Stimulated activated CD4-positive, alpha-beta T cell treated with anti-CD3 and anti-CD28 coated beads, Interleukin-4, amount 100 ng/mL, for 4 hours (primary cell): ENCODE data around the gene YLPM1.
"Not testable (repeated sequence)": the region's sequence is repeated elsewhere in the genome, so short reads cannot be mapped to it uniquely, and the experiment has no call there.

ENCODE experiments used
- DNase-seq, 2 experiments: peaks; one replicate each; pipeline ENCODE4 v3.0.0-alpha.2; 2020

YLPM1 gene, protein sequence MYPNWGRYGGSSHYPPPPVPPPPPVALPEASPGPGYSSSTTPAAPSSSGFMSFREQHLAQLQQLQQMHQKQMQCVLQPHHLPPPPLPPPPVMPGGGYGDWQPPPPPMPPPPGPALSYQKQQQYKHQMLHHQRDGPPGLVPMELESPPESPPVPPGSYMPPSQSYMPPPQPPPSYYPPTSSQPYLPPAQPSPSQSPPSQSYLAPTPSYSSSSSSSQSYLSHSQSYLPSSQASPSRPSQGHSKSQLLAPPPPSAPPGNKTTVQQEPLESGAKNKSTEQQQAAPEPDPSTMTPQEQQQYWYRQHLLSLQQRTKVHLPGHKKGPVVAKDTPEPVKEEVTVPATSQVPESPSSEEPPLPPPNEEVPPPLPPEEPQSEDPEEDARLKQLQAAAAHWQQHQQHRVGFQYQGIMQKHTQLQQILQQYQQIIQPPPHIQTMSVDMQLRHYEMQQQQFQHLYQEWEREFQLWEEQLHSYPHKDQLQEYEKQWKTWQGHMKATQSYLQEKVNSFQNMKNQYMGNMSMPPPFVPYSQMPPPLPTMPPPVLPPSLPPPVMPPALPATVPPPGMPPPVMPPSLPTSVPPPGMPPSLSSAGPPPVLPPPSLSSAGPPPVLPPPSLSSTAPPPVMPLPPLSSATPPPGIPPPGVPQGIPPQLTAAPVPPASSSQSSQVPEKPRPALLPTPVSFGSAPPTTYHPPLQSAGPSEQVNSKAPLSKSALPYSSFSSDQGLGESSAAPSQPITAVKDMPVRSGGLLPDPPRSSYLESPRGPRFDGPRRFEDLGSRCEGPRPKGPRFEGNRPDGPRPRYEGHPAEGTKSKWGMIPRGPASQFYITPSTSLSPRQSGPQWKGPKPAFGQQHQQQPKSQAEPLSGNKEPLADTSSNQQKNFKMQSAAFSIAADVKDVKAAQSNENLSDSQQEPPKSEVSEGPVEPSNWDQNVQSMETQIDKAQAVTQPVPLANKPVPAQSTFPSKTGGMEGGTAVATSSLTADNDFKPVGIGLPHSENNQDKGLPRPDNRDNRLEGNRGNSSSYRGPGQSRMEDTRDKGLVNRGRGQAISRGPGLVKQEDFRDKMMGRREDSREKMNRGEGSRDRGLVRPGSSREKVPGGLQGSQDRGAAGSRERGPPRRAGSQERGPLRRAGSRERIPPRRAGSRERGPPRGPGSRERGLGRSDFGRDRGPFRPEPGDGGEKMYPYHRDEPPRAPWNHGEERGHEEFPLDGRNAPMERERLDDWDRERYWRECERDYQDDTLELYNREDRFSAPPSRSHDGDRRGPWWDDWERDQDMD (N-terminal part only)

GRCh38 chr14:74762917-74763802, at the start of gene YLPM1:
TSS of gene YLPM1 (plus strand) at chr14:74763316. CDS start at chr14:74763490, 174 bp downstream.
- peak; percentile 84 to 92 for DNase-seq

DNA sequence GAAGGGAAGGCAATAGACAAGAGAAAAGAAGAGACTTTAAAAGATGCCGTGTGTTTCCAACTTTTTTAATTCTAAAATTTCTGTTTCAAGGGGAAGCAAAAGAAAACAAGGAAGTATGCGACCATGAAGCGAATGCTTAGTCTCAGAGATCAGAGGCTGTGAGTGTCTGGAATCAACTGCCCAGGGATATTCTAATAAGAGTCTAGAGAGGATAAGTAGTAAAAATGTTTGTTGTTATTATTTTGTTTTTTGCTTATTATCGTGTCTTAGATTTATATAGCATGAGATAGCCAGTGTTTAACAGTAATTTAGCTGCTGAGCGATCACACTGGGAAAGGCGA, 49.8 kb upstream of the YLPM1 start:
- no peak for DNase-seq

GRCh38 chr14:74720526-74720925, 42.6 kb upstream of the YLPM1 start:
- DNase-seq, result no peak

DNA sequence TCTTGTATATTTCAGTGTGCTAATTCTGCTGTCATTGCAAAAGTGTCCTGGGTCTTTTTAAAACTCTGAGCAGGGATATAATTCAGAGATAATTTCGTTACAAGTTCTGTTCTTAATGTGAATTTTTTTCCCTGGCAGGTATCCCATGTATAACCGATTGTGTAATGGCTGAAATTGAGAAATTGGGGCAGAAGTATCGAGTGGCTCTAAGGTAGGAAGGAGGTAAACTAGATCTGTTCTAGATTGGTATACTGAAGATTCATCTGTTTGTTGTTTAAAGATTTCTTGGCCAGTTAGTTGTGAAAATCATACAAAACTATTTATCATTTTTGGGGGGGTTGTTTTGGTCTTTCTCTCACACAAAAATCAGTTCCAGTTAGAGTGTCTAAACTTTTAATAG, 40.0 kb upstream of the YLPM1 start:
- DNase-seq, result no peak

DNA sequence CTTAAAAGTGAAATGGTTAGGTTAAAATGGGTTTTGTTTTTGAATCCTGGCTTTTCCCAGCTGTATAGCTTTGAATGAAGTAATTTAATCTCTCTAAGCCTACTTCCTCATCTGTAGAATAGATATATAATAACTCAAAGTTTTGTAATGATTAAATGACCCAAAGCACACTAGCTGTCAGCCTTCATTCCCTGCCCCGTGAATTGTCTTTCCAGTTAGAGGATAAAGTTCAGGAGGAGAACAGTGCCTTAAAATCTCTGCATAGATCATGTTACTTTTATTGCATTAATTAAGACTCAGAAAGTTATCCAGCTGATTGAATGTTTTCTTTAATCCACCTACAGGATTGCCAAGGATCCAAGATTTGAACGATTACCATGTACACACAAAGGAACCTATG, 30.7 kb upstream of the YLPM1 start:
- no peak for DNase-seq

- DNase-seq, result no peak
These were observed 29.9 kb upstream of the YLPM1 start for GRCh38 chr14:74733221-74733620.

DNA sequence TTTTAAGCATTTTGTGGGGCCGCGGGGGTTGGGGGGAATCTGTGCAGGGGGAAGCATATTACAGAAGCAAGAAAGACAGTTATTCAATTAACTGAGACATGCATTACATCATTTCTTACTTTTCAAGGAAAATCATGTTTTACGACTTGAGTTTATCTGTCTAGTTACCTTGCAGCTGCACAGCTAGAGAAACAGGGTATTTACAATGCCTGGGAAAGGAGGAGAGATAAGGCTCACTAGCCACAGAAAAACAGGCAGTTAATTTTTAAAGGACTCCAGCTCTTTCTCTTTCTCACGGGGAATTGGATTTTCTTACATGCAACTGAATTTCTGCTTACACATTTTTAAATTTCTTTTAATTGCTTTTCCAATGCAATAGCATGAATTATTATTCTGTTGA, 28.0 kb upstream of the YLPM1 start:
- no peak for DNase-seq

- no peak for DNase-seq
These were observed 25.3 kb upstream of the YLPM1 start for GRCh38 chr14:74737753-74738325.

DNA sequence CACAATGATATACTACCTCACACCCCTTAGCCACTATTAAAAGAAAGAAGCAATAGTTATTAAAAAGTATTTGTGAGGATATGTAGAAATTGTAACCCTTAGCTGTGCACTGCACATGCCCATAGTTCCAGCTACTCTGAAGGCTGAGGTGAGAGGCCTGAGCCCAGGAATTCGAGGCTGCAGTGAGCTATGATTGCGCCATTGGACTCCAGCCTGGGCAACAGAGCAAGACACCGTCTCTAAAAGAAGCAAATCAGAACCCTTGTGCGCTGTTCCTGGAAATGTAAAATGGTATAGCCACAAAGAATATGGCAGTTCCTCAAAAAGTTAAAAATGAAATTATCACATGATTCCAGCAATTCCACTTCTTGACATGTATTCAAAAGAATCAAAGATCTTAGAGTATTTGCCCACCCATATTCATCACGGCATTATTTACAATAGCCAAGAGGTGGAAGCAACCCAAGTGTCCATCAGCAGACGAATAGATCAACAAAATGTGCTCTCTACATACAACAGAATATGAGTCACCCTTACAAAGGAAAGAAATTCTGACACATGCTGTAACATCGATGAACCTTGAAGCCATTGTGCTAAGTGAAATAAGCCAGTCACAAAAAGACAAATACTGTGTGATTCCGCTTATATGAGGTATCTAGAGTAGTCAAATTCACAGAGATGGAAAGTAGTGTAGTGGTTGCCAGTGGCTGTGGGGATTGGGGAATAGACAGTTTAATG, 23.7 kb upstream of the YLPM1 start:
- no peak for DNase-seq

GRCh38 chr14:74747237-74747636, 15.9 kb upstream of the YLPM1 start:
- no peak for DNase-seq

GRCh38 chr14:74754157-74754556, 9.0 kb upstream of the YLPM1 start:
- DNase-seq, result no peak

DNA sequence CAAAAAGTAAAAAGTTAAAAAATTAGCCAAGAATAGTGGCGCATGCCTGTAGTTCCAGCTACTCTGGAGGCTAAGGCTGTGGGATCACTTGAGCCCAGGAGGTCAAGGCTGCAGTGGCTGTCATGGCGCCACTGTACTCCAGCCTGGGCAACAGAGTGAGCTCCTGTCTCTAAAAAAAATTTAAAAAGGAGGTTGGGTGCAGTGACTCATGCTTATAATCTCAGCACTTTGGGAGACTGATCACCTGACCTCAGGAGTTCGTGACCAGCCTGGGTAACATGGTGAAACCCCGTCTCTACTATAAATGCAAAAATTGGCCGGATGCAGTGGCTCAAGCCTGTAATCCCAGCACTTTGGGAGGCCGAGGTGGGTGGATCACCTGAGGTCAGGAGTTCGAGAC, 8.2 kb upstream of the YLPM1 start:
- DNase-seq, result no peak

- no peak for DNase-seq
These were observed 6.8 kb upstream of the YLPM1 start for GRCh38 chr14:74756326-74756725.

DNA sequence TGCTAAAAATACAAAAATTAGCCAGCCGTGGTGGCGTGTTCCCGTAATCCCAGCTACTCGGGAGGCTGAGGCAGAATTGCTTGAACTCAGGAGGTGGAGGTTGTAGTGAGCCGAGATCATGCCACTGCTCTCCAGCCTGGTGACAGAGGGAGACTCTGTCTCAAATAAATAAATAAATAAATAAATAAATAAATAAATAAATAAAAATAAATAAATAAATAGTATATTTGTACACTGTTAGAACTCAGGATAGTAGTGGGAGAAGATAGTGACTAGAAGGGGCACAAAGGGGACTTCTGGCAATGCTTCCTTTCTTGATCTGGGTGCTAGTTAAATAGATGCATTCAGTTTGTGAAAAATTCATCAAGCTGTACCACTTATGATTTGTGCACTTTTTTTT, 4.6 kb upstream of the YLPM1 start:
- not testable (repeated sequence) for DNase-seq

DNA sequence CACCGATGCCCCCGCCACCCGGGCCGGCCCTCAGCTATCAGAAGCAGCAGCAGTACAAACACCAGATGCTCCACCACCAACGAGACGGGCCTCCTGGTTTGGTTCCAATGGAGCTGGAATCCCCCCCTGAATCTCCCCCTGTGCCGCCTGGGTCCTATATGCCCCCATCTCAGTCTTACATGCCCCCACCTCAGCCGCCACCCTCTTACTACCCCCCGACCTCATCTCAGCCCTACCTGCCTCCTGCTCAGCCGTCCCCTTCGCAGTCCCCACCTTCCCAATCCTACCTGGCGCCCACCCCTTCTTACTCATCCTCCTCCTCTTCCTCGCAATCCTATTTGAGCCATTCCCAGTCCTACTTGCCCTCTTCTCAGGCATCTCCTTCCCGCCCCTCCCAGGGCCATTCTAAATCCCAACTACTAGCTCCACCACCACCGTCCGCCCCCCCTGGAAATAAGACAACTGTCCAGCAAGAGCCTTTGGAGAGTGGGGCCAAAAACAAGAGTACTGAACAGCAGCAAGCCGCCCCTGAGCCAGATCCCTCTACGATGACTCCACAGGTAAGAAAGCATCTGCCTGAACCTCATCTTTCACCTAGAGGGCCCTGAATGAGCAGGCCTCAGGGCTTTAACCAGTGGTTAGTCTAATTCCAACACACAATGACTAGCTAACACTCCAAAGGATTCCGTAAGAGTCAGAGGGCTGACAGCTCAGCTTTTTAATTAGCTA, 851 bp downstream of the YLPM1 start:
- peak; percentile 1 to 4 for DNase-seq

DNA sequence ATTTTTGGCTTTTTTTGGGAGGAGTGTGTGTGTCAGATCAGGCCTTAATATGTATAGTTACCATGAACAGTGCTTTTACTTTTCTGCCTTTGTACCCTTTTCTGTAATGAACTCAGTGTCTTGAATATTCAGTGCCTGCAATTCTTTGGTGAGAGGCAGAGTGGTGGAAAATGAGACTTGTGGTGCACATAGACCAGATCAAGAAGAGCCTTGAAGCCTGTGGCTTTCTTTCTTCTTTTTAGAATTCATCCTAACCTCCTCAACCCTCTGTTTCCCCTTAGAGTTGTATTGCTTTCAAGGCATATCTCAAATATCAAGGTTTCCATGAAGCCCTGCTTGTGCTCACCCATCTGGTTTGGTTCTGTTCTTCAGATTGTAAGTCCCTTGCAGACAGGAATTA, 2.6 kb downstream of the YLPM1 start:
- no peak for DNase-seq

DNA sequence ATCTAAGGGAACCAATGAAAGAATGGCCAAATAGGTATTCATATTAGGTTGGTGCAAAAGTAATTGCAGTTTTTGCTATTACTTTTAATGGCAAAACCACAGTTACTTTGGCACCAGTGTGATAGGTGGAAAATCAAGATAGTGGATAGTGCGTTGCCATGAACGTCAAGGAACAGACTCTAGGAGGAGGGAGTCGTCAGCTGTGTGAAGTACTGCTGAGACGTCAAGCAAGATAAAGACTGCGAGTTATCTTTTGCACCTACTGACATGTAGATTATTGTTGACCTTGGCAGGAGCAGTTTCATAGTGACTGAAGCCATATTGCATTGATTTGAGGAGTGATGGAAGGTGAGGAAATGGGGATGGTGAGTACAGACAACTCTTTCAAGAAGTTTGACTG, 8.3 kb downstream of the YLPM1 start:
- no peak for DNase-seq

DNA sequence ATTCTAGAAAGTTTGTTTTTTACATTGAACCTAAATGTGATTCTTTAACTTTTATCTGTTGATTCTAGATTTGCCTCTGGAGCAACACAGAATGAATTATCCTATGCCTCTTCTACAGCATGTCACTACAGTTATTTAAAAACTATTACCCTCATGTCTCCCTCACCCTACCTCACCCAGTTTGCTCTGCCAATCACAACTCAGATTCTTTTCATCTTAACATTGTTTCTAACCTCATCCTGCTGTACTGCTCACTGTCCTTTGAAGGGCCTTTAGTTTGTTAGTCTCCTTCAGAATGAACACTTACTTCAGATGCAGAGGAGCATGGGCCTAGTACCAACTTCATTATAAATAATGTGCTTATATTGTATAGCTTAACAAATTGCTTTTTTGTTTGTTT, 21.5 kb downstream of the YLPM1 start:
- DNase-seq, result no peak

- DNase-seq, result no peak
These were observed 22.0 kb downstream of the YLPM1 start for GRCh38 chr14:74785056-74785613.

- DNase-seq, result no peak
These were observed 23.7 kb downstream of the YLPM1 start for GRCh38 chr14:74786796-74787315.
